SKM-1 (cell line): ENCODE data around the gene LLPH.
A peak's percentile ranks its signal among the peaks of the same experiment; 100 is the strongest.

Source experiments
- DNase-seq: peaks from one replicate; lab custom pipeline; 2025; ENCODE audit not compliant: unreplicated experiment; lab: John Stamatoyannopoulos, UW

Gene LLPH

GRCh38 chr12:66143868-66144267, 13.3 kb upstream of the LLPH start:
- no peak for DNase-seq

DNA sequence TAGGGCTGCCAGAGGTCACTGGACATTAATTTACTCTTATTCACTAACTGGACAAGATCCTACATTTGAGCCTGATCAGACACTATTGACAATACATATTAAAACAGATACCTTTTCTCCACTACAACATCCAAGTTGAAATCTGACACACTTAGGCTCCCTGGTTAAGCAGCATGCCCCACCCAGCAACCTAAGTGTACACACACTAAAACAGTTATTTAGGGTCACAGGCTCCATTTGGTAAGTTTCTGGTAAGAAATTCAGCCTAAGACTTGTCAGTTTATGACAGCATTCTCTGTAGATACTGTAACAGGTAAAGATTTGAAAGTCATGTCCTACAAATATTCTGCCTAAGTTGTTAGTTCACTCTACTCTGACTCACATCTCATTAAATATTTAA, 12.3 kb upstream of the LLPH start:
- DNase-seq, result no peak

DNA sequence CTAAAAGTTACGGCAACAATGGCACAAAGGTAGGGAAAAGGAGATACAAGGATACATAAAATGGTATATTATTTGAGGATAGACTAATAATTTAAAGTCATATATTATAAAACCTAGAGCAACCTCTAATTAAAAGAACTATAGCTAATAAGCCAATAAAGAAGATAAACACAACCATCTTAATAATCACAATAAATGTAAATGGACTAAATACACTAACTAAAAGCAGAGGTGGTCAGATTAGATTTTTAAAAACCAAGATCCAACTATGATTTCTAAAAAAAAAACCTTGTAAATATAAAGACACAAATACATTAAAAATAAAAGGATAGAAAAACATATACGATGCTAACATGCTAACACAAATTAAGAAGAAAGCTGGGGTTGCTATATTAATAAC, 10.7 kb upstream of the LLPH start:
- DNase-seq, result no peak

DNA sequence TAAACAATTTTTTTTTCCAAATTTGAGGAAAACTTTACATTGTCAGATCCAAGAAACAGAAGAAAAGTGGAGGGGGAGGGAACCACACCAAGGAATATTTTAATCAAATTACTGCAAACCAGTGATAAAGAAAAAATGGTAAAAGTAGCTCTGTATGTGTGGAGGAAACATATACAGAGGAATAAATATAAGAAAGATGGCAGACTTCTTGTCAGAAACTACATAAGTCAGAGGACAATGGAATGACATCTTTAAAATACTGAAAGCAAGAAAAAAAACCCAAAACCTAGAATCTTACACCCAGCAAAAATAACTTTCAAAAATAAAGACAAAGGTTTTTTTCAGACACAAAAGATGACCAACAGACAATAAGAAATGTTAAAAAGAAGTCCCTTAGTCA, 10.2 kb upstream of the LLPH start:
- no peak for DNase-seq

DNA sequence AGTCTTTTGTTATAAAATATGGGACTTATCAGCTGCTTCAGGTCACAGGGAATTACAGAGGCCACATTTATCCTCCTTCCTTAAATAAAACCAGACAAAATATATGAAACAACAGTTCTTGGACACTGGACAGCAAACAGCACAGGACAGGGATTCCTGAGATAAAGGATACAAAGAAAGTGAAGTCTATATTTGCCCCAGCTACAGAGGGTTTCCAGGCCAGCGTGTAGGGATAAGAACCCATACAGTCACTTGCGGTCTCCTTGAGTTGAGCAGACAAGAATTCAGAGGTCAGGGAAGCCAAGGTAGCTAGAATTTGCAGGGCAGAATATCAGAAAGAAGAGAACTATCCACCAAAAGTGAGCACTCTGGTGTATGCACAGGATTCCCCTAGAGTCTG, 8.8 kb upstream of the LLPH start:
- no peak for DNase-seq

DNA sequence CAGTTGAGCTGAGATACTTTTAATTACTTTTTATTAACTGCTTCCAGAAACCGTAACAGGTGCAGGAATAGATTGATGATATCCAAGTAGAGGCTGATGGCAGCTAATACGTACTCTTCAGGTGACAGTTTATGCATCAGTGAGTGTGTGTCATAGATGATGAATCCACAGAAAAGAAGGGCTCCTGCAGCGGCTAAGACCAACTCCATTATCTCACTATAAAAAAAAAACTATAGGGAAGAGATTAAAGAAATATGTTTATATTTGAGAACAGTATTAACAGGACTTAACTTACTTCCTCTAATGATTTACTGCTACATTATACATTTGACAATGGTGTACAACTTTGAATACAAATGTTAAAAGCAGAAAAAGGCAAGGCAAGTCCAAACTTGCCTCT, 7.4 kb upstream of the LLPH start:
- DNase-seq, result no peak

- DNase-seq, result no peak
These were observed 1.9 kb upstream of the LLPH start for GRCh38 chr12:66132408-66132807.

- no peak for DNase-seq
These were observed 628 bp upstream of the LLPH start for GRCh38 chr12:66131067-66131688.

DNA sequence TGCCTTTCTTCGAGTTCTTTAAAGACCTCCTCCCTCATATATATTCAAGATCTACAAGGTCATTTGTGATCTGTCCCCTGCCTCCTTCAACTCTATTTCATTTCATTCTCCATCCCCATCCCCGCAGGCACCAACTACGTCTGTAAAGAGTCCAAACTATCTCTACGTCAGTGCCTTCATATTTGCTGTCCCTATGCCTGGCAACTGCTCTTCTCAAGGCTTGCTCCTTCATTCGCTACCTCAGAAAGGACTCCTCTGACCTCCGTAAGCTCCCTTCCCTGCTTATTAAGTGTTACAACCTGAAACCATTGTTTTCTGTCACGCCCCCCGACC, 650 bp downstream of the LLPH start:
- no peak for DNase-seq

DNA sequence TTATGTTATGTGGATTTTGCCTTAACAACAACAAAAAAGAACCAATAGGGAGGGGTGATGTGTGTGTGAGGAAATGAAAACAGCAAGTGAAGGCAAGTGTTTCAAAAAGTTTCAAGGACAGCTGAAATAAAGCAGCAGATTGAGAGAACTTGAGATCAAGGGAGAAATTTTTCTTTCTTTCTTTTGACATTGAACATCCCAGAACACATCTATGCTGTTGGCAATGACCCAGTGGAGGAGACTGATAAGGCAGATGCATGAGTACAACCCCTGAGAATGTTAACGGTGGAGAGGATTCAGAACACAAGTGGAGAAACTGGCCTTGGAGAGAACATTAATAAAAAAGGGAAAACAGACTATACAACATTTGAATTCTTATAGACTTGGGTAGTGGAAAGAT, 2.9 kb downstream of the LLPH start:
- no peak for DNase-seq

DNA sequence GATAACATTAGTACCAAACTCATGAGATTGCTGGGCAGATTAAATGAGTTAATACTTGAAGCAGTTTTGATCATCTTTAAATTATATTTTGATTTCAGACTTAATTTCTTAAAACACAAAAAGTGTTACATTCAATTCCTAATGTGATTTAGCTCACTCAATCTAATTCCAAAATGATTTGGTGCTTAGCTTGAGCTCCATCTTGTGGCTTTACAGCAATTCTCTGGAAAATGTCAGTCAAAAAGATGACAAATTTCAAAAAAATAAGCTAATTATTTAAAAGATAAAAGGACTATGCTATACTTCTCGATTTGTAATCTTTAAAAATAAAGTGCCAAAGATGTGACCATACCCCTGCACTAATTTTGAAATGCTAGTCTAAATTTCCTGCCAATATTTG, 10.1 kb downstream of the LLPH start:
- no peak for DNase-seq

DNA sequence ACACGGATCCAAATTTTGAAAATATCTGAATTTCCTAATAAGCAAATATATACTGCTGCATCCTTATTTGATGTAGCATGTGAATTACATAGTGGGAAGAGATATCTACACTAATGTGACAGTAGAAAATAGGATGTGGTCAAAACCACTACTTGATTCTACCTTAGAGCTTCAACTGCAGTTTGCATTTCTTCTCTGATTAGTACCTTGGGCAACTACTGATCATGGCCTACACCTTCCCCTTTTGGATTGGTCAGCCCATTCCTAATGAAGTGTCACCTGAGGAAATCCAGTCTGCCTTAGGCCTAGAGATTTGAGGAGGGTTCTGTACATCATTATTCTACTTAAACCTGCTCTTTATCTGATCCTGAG, 10.7 kb downstream of the LLPH start:
- DNase-seq, result no peak

- DNase-seq, result no peak
These were observed 11.2 kb downstream of the LLPH start for GRCh38 chr12:66119229-66119869.

DNA sequence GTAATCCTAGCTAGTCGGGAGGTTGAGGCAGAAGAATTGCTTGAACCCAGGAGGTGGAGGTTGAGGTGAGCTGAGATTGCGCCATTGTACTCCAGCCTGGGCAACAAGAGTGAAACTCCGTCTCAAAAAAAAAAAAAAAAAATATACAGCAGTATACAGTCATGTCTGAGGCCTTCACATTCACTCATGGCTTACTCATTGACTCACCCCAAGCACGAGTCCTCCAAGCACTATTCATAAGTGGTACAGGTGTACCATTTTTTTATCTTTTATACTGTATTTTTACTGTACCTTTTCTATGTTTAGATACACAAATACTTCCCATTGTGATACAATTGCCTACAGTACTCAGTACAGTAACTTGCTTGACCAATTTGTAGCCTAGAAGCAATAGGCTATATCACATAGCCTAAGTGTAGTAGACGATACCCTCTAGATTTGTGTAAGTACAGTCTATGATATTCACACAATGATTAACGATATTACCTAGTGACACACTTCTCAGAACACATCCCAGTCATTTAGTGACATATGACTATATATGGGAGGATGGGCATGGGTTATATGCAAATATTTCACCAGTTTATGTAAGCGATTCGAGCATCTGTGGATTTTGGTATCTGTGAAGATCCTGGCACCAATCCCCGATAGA, 12.2 kb downstream of the LLPH start:
- no peak for DNase-seq

- DNase-seq, result no peak
These were observed 13.3 kb downstream of the LLPH start for GRCh38 chr12:66117242-66117641.

DNA sequence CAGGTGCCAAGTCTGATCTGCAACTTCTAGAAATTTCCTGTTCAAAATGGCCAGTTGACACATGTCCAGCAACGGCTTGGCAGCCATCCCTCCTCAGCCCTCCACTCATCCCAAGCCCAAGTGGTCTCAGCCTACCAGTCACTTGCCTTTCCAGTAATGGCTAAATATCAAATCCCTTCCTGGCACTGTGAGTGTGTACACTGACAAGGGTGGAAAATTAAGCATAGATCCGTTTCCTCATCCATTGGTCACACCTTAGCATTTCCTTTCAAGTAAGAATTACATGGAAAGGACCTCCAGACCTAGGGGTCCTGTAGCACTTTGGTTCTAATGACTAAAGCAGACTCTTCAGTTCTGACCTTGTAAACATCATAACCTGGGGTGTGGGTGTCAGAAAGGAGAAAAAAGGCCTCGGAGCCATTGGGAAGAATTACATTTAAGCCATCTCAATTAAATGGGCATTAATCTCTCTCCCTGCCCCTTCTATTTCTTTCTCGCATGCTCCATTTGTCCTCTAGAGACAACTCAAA, 15.4 kb downstream of the LLPH start:
- DNase-seq, result no peak

DNA sequence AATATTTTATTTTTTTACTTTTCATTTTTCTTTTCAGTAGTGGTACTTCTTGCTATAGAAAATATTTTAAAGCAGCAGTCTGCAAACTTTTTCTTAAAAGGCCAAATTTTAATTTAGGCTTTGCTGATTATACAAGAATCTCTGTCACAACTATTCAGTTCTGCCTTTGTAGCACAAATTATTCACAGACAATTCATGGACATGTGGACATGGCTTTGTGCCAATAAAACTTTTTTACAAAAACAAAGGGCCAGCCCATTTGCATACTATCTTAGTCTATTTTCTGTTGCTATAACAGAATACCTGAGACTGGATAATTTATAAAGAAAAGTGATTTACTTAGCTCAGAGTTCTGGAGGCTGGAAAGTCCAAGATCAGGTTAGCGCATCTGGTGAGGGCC, 17.1 kb downstream of the LLPH start:
- no peak for DNase-seq

DNA sequence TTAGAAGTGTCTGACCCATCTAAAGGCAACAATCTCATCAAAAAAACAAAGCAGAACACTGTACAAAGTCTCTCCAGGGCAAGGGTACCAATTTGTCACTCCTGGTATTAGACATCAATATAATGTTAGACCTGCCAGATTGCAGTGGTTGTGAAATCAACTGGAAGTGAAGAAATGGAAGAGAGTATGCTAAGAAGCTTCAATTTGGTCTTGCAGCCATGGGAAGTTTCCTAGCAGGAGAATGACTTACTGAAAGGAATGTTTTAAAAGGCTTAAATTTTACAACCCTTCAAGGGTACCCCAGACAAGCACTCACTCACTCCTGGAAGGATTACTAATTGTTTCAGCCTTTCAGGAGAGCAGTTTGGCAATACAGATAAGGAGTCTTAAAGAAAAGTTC, 18.9 kb downstream of the LLPH start:
- no peak for DNase-seq

DNA sequence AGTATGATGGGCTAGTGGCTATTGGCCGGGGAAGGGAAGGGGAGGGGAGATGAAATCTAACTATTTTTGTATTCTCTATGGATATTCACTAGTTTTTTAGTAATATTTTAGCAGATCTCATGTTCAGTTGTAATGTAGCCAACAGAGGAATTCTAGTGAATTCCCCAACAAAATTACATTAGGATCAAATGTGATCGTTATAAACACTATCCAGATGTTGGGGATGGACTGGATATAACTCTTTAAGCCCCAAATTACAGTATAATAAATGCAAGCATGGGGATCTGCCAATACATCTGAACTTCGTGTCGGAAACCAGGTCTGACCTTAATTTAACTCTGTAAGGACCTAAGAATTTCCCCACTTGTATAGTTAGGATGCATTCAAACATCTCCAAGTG, 21.5 kb downstream of the LLPH start:
- DNase-seq, result no peak

GRCh38 chr12:66108386-66108785, 22.2 kb downstream of the LLPH start:
- DNase-seq, result no peak

- peak; percentile 40 for DNase-seq
These were observed 23.1 kb downstream of the LLPH start for GRCh38 chr12:66107451-66107915.
